GM12891 (cell line): ENCODE measurements around the gene DRD5.

Experiments used
- POLR2A ChIP-seq: IDR thresholded peaks from 2 replicates; pipeline ENCODE4 v1.6.1; 2011; ENCODE audit warnings: low read depth, low read length, control low read depth
- POLR2AphosphoS5 ChIP-seq: IDR thresholded peaks from 2 replicates; pipeline ENCODE4 v1.6.1; 2011; ENCODE audit warnings: low read depth, low read length, control low read depth
- SPI1 ChIP-seq: IDR thresholded peaks from 2 replicates; pipeline ENCODE4 v1.6.1; 2011; ENCODE audit warnings: low read depth, low read length, control low read depth
- TAF1 ChIP-seq: IDR thresholded peaks from 2 replicates; pipeline ENCODE4 v1.6.1; 2011; ENCODE audit warnings: low read depth, low read length, control low read depth

DNA sequence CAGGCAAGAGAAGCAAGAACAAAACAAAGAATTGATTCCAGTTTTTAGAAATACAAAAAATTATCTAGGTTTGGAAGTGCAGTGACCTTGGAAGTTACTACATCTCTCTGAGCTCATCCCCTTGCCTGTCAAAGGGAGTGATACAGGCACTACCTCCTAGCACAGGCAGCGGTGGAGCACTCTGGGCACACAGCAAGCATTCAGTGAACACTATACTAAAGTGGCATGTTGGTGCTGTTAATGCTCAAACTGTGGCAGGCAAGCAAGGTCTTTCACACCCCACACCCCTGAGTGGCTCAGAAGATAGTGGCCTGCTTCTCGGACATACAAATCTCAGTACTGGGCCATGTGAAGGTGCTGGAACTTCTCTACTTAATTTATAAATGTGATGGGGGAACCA lies 51.2 kb downstream of the DRD5 start:
- TF ChIP-seq TAF1 (no peak), POLR2AphosphoS5 (no peak), POLR2A (no peak), SPI1 (no peak)
